RKO (cell line): ENCODE data around the gene TWF2.

ENCODE experiments used
- DNase-seq: peaks from one replicate; pipeline ENCODE4 v3.0.0-alpha.2; 2016; ENCODE audit warnings: low spot score

TWF2 gene

DNA sequence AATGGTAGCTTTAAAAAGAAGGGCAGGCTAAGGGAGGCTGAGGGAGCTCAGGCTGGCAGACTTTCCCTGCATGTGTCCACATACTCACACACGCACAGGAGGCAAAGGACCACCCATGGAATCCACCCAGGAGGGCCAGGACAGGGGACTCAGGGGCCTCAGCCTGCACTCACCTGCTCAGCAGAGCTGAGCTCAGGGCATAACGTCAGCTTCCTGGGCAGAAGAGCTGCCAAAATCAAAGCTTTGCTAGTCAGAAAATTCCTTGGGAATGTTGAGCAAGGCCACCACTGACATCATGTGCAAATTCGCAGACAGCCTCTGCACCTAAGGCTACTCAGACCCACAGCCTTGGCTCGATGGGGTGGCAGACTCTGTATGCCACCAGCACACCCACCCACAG is 57.4 kb downstream of the TWF2 start:
- no peak for DNase-seq
